Measurements from ENCODE around the gene EPB41L3. TPM values are rescaled to one million over a fixed set of nuclear protein-coding genes. Genes with fewer than 3 reads are reported as not detected.

The EPB41L3 gene
- total and polyA plus RNA-seq, 2 experiments from 2014 or later, result 20.8 to 24.5 TPM

DNA sequence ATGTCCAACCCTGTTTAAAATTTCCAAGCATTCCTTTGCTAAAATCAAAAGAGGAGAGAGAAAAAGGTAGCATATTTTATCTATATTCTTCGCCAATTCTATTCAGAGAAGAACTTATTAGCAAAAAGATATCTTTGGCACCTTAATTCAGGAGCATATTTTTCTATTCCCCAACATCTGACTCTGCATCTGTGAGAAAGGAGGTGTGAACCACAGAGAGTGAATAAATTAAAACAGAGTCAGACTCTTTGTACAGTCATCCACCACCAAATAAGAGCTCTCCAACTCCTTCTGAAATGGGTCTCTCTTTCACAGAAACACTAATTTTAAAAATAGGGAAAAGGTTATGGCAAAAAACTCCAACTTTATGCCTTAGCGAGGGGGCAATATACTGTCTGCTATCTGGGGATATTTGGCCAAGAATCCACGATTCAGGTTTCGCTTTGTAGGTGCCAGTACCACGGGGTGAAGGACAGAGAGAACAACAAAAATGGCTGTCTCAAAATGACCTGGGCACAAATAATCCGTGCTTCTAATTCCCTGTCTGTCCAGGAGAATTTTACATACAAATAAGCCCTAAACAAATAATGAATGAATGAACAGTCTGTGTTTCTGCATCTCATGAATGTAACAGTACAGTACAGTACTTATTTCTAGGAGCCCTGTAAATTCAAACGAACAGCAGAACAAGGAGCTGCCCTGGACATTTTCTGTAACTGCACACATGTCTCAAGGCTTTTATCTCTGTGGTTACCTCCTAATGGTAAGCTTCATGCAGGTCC lies 43.4 kb downstream of the EPB41L3 start:
- no peak overlapping the region for H3K4me3 ChIP-seq
- H3K9me3 ChIP-seq (ENCODE audit: low read depth), result no peaks in the 10 kb centered on the region
- no peak for DNase-seq (ENCODE audit: low spot score)
- no peak overlapping the region for H3K4me2 ChIP-seq
- no peak overlapping the region for H2AFZ ChIP-seq
- TF ChIP-seq CTCF (IDR thresholded peaks at IDR 0.05; ENCODE audit: poor library complexity), result no peak
- no peak for TF ChIP-seq EZH2 (IDR thresholded peaks at IDR 0.05; ENCODE audit: borderline replicate concordance)
- TF ChIP-seq EZH2phosphoT487 (IDR thresholded peaks at IDR 0.05; ENCODE audit: low read depth, severe bottlenecking, unreplicated experiment), result no peak
- no peaks in the 10 kb centered on the region for H3K27me3 ChIP-seq
- H3K9me2 ChIP-seq (replicated peaks; ENCODE audit: insufficient read depth), result no peaks in the 10 kb centered on the region
- H3K36me3 ChIP-seq (replicated peaks; ENCODE audit: insufficient read depth, low read depth), result no peaks in the 10 kb centered on the region
- H3K4me1 ChIP-seq (ENCODE audit: insufficient read depth), result no peaks in the 10 kb centered on the region
- 91% methylated on average over 7 of the region's 7 CpGs for WGBS (ENCODE audit: low lambda C conversion rate, missing lambda C conversion rate)
- no peak overlapping the region for H3K27ac ChIP-seq
- H4K20me1 ChIP-seq (ENCODE audit: insufficient read depth, poor library complexity, severe bottlenecking), result no peaks in the 10 kb centered on the region
- no peaks in the 10 kb centered on the region for H3K79me2 ChIP-seq

- Histone ChIP-seq H3K79me2 (peaks cover 2% of the 10 kb centered on the region), H4K20me1 (ENCODE audit: insufficient read depth, poor library complexity, severe bottlenecking) (no peaks in the 10 kb centered on the region), H3K4me2 (no peak overlapping the region), H3K36me3 (replicated peaks; ENCODE audit: insufficient read depth, low read depth) (no peaks in the 10 kb centered on the region), H3K4me3 (no peak overlapping the region), H3K9me3 (ENCODE audit: low read depth) (no peaks in the 10 kb centered on the region), H2AFZ (no peak overlapping the region), H3K27me3 (no peaks in the 10 kb centered on the region), H3K27ac (no peak overlapping the region), H3K9me2 (replicated peaks; ENCODE audit: insufficient read depth) (no peaks in the 10 kb centered on the region), H3K4me1 (ENCODE audit: insufficient read depth) (no peaks in the 10 kb centered on the region)
- 96% methylated on average over 6 of the region's 6 CpGs for WGBS (ENCODE audit: low lambda C conversion rate, missing lambda C conversion rate)
- TF ChIP-seq CTCF (IDR thresholded peaks at IDR 0.05; ENCODE audit: poor library complexity) (no peak), EZH2 (IDR thresholded peaks at IDR 0.05; ENCODE audit: borderline replicate concordance) (no peak), EZH2phosphoT487 (IDR thresholded peaks at IDR 0.05; ENCODE audit: low read depth, severe bottlenecking, unreplicated experiment) (no peak)
- DNase-seq (ENCODE audit: low spot score), result no peak
Measured at GRCh38 chr18:5498452-5498851, 45.3 kb downstream of the EPB41L3 start.

- 79% methylated on average over 2 of the region's 2 CpGs for WGBS (ENCODE audit: low lambda C conversion rate, missing lambda C conversion rate)
- Histone ChIP-seq H3K27me3 (no peaks in the 10 kb centered on the region), H3K27ac (no peak overlapping the region), H4K20me1 (ENCODE audit: insufficient read depth, poor library complexity, severe bottlenecking) (no peaks in the 10 kb centered on the region), H3K4me2 (no peak overlapping the region), H3K79me2 (peaks cover 2% of the 10 kb centered on the region), H3K4me1 (ENCODE audit: insufficient read depth) (no peaks in the 10 kb centered on the region), H3K9me2 (replicated peaks; ENCODE audit: insufficient read depth) (no peaks in the 10 kb centered on the region), H3K4me3 (no peak overlapping the region), H2AFZ (no peak overlapping the region), H3K9me3 (ENCODE audit: low read depth) (no peaks in the 10 kb centered on the region), H3K36me3 (replicated peaks; ENCODE audit: insufficient read depth, low read depth) (no peaks in the 10 kb centered on the region)
- DNase-seq (ENCODE audit: low spot score), result no peak
- no peak for TF ChIP-seq EZH2 (IDR thresholded peaks at IDR 0.05; ENCODE audit: borderline replicate concordance)
- TF ChIP-seq CTCF (IDR thresholded peaks at IDR 0.05; ENCODE audit: poor library complexity), result no peak
- no peak for TF ChIP-seq EZH2phosphoT487 (IDR thresholded peaks at IDR 0.05; ENCODE audit: low read depth, severe bottlenecking, unreplicated experiment)
Measured at GRCh38 chr18:5496305-5496704, 47.5 kb downstream of the EPB41L3 start.
